Breast epithelium (tissue), 4 donors: ENCODE measurements around the gene HOXB7. TPM values are rescaled to one million over a fixed set of nuclear protein-coding genes. Genes with fewer than 3 reads are reported as not detected.

Source experiments
- DNase-seq, 2 donors: peaks; one replicate each; pipeline ENCODE4 v3.0.0-alpha.2; 2019; ENCODE audit warnings: low spot score in 2 of 2
- H3K27ac ChIP-seq, 2 donors: fragments of 200-600 bp; sonication (generic) in 1 of 2; one replicate each; pipeline ENCODE4 v1.5.1; 2016 to 2019; ENCODE audit warnings: mild to moderate bottlenecking in 1 of 2
- H3K27me3 ChIP-seq, 2 donors: fragments of 200-600 bp; sonication (generic) in 1 of 2; one replicate each; pipeline versions ENCODE4 v1.5.1 to v1.6.0; 2017 to 2019; ENCODE audit warnings: control low read depth in 1 of 2, mild to moderate bottlenecking in 1 of 2
- H3K36me3 ChIP-seq: fragments of 200-600 bp; one replicate; pipeline ENCODE4 v1.5.1; 2019
- H3K4me1 ChIP-seq, 2 donors: fragments of 200-600 bp; sonication (generic); one replicate each; pipeline ENCODE4 v1.5.1; 2016 to 2019; ENCODE audit warnings: control low read depth in 1 of 2
- H3K4me3 ChIP-seq, 3 donors: fragments of 200-600 bp; sonication (generic); 1 replicate in 2 of 3; 2 replicates in 1 of 3; pipeline ENCODE4 v1.5.1; 2016 to 2019; ENCODE audit warnings: mild to moderate bottlenecking in 3 of 3, moderate library complexity in 2 of 3
- H3K9me3 ChIP-seq, 2 donors: fragments of 200-600 bp; sonication (generic) in 1 of 2; one replicate each; pipeline ENCODE4 v1.5.1; 2016 to 2019; ENCODE audit warnings: control low read depth in 1 of 2
- POLR2A ChIP-seq: fragments of 450-650 bp; IDR thresholded peaks from one replicate; pipeline ENCODE4 v1.6.1; 2016; ENCODE audit warnings: antibody characterized with exemption, mild to moderate bottlenecking, moderate library complexity
- POLR2AphosphoS5 ChIP-seq, 3 donors: sonication (generic); formaldehyde crosslinking; IDR thresholded peaks; one replicate each; pipeline ENCODE4 v1.6.1; 2017; ENCODE audit warnings: antibody characterized with exemption in 3 of 3
- intact Hi-C: fragments of 100-400 bp; cut with DNase I; formaldehyde crosslinking; loops from one replicate; pipeline ENCODE4 v1.15.1; 2023; ENCODE audit warnings: low total_unique reads
- total RNA-seq, 3 donors: library from RNA; depleted of rRNA; stranded (reverse); fragments of >200 nt; gene quantifications; one replicate each; pipeline ENCODE4 v1.1.0, GENCODE V29; 2016
- TF ChIP-seq, protein P1 (sequence below), 3 donors: fragments of 450-650 bp; IDR thresholded peaks; one replicate each; pipeline ENCODE4 v1.5.1; 2016 to 2017; ENCODE audit warnings: antibody characterized with exemption in 3 of 3, mild to moderate bottlenecking in 3 of 3, moderate library complexity in 3 of 3

HOXB7 gene
- total RNA-seq, 3 donors from 2014 or later: 1.5 to 16.8 (median 4.3) TPM

DNA sequence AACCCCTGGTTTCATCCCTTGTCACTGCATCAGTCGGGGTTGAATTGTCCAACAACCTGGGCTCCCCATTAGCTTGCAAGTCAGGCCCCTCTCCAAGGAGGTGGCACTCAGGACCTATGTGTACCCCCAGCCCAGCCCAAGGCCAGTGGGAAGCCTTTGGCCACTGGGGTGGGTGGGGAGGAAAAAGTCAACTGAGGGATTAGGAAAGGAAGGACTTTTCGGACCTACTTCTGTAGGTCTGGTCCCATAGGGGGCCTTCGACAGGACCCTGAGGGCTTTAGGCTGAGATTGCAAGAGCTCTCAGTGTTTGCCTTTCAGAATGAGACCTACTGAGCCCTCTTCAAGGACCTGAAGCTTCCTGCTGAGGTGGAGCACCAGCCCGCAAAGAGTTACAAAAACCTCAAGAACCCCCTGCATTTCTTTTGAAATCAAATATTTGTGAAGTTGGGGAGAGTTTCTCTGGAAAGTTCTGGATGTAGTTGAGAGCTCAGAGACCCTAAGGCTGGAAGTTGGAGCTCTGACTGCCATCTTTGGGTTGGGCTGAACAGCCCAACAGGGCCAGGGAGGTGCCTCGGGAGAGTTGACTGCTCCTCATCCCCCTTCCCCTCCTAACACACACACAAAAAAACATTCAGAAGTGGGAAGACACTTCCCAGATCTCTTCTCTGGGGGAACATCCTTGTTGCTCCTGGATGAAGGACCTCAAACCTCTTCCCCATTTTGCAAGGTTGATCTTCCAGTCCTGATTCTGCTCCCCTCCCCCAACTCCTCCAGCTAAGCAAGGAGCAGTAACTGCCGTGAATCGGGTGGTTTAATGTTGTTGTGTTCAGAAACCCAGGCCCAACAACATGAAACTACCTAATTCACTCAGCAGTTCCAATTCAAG is 21.1 kb upstream of the HOXB7 start:
- H3K27me3 ChIP-seq: peaks cover 6 to 100% of the 10 kb centered on the region in 2 donors

DNA sequence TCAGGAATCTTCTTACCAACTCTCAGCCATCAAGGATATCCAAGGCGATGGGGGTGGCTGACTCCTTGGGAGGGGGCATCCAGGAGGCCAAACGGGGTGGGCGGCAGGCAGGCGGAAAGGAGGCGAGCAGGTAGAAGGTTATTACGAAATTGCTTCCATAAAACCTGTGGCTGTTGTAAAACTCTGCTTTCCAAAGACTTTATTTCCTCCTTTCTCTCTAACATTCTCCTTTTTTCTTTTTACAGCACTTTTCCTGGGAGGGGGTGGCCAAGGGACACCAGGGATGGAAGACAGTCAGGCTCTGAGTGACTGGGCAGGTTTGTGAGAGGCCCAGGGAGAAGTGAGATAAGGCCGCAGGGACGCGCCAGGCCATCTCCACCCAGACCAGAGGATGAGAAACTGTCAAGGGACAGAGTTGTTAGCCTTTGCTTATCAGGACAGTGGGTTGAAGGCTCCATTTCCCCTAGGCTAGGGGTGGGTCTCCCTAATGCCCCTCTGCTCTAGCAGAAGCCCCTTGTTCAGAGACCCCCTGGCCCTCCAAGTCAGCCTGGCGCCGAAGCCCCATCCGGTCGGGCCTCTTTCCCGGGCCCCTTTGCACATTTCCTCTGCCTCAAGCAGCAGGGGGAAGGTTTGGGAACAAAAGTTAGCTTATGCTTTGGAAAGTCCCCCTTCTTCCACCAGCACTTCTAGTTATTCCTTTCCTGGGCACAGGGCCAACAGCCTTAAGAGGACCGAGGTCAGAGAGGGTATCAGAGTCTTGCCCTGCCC is 20.3 kb upstream of the HOXB7 start:
- Histone ChIP-seq H3K36me3 (no peaks in the 10 kb centered on the region), H3K4me1 (peaks cover 4 to 7% of the 10 kb centered on the region in 2 donors), H3K27me3 (peaks cover 10 to 100% of the 10 kb centered on the region in 2 donors), H3K9me3 (no peaks in the 10 kb centered on the region), H3K27ac (no peak overlapping the region), H3K4me3 (no peak overlapping the region)
- no peak for TF ChIP-seq POLR2AphosphoS5 (IDR thresholded peaks at IDR 0.05)
- no peak for TF ChIP-seq POLR2A
- TF ChIP-seq, protein P1, sequence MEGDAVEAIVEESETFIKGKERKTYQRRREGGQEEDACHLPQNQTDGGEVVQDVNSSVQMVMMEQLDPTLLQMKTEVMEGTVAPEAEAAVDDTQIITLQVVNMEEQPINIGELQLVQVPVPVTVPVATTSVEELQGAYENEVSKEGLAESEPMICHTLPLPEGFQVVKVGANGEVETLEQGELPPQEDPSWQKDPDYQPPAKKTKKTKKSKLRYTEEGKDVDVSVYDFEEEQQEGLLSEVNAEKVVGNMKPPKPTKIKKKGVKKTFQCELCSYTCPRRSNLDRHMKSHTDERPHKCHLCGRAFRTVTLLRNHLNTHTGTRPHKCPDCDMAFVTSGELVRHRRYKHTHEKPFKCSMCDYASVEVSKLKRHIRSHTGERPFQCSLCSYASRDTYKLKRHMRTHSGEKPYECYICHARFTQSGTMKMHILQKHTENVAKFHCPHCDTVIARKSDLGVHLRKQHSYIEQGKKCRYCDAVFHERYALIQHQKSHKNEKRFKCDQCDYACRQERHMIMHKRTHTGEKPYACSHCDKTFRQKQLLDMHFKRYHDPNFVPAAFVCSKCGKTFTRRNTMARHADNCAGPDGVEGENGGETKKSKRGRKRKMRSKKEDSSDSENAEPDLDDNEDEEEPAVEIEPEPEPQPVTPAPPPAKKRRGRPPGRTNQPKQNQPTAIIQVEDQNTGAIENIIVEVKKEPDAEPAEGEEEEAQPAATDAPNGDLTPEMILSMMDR (IDR thresholded peaks at IDR 0.05): no peak
- intact Hi-C loops: no loop called here
- DNase-seq: no peak

More for the DNA sequence above, 21.1 kb upstream of the HOXB7 start:
- no peaks in the 10 kb centered on the region for H3K4me1 ChIP-seq
- H3K9me3 ChIP-seq: no peaks in the 10 kb centered on the region
- no peak overlapping the region for H3K4me3 ChIP-seq
- TF ChIP-seq, protein P1 (IDR thresholded peaks at IDR 0.05): no peak
- TF ChIP-seq POLR2AphosphoS5 (IDR thresholded peaks at IDR 0.05): no peak
- no peak for TF ChIP-seq POLR2A
- DNase-seq: no peak
- intact Hi-C loops: no loop called here
- no peaks in the 10 kb centered on the region for H3K36me3 ChIP-seq
- H3K27ac ChIP-seq: no peak overlapping the region

DNA sequence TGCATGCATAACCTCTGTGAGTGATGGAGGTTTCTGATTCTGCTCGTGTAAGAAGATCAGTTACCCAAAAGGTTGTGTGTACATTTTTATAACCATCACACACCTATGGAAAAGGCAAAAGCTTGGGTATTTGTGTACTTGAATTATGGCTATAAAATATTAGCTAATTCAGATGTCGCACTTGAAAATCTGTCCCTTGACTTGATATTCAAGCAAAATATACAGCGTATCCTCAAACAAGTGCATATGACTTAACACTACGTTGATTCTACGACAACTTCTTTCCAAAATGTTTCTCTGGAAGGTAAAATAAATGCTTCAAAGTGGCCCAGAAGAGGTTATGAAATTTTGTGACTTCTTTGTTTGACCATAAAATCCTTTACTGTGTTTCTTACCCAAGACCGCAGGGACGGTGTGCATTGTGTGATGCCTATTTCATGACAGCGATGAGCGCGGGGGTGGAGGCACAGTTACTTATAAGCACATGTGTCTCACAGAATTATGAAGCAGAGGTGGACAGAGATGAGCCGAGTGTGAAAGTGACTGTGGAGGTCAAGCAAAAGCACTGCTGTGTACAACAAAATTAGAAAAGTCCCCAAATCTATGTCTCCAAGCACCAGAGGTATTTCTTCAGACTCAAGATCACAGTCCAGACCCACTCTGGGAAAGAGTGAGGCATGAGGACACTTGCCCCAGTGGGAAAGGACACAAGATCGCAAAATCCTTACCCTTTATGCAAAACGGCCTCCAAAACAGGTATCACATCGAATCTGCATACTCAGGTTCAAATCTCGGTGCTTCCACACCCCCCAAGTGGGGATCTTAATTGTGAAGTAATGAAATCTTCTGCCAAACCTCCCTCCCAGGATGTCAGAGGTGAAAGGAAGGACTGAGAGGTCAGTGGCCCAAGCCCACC is 19.4 kb upstream of the HOXB7 start:
- TF ChIP-seq, protein P1 (IDR thresholded peaks at IDR 0.05): no peak
- TF ChIP-seq POLR2A (no peak), POLR2AphosphoS5 (IDR thresholded peaks at IDR 0.05) (no peak)

DNA sequence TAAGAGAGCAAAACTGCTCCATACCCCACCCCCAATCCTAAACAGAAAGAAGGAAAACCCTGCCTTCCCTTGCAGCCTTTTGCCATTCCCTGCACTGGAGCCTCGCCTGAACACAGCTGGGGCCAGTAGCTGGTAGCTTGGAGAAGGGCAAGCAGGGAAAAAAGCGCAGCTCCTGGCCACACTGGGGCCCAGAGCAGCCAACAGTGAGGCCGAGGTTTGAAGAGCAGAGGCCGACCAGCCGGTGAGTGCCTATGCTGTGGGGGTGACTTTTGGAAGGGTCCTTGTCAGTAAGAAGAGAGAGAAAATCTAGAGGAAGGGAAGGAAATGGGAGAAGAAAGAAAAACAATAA is 18.6 kb upstream of the HOXB7 start:
- peaks cover 16 to 100% of the 10 kb centered on the region in 2 donors for H3K27me3 ChIP-seq
- no peak overlapping the region for H3K4me3 ChIP-seq
- DNase-seq: no peak
- peaks cover 14 to 18% of the 10 kb centered on the region in 2 donors for H3K4me1 ChIP-seq
- TF ChIP-seq POLR2A (no peak), POLR2AphosphoS5 (IDR thresholded peaks at IDR 0.05) (no peak)
- TF ChIP-seq, protein P1 (IDR thresholded peaks at IDR 0.05): no peak
- H3K27ac ChIP-seq: no peak overlapping the region
- intact Hi-C loops: no loop called here
- H3K9me3 ChIP-seq: no peaks in the 10 kb centered on the region
- no peaks in the 10 kb centered on the region for H3K36me3 ChIP-seq

More for the DNA sequence above, 19.4 kb upstream of the HOXB7 start:
- H3K36me3 ChIP-seq: no peaks in the 10 kb centered on the region
- no peak overlapping the region for H3K4me3 ChIP-seq
- peaks cover 7 to 13% of the 10 kb centered on the region in 2 donors for H3K4me1 ChIP-seq
- peaks cover 11 to 100% of the 10 kb centered on the region in 2 donors for H3K27me3 ChIP-seq
- no peak for DNase-seq
- intact Hi-C loops: no loop called here
- H3K27ac ChIP-seq: no peak overlapping the region
- no peaks in the 10 kb centered on the region for H3K9me3 ChIP-seq
